ENCODE data around the gene RNF182. TPM values are rescaled to one million over a fixed set of nuclear protein-coding genes. Genes with fewer than 3 reads are reported as not detected.

The RNF182 gene
- total and polyA plus RNA-seq, 2 donors (not counting 1 experiment from before 2014, with no cell fraction given), result 0.10 TPM; not detected in 1

- POLR2A ChIA-PET, result no interaction called here
- Mint-ChIP-seq H3K27me3 (peaks cover 27% of the 10 kb centered on the region), H3K4me1 (no peaks in the 10 kb centered on the region), H3K27ac (no peak overlapping the region), H3K9me3 (ENCODE audit: insufficient read depth) (no peaks in the 10 kb centered on the region), H3K4me3 (no peak overlapping the region)
- WGBS (ENCODE audit: insufficient coverage), result no CpG with 5 or more reads among the region's 3 CpGs
- no peak overlapping the region for H2AFZ ChIP-seq (ENCODE audit: insufficient read depth, low read depth, low read length, poor library complexity, severe bottlenecking)
- H3K4me3 ChIP-seq (ENCODE audit: control extremely low read depth in 1 of 5, extremely low read depth in 1 of 5, insufficient read depth in 1 of 5, low read depth in 2 of 5, low read length in 4 of 5), result no peak overlapping the region
- CTCF ChIA-PET, result interaction anchor here (1.2 kb wide), 1 partner anchor 11 kb away, joined by 3 read pairs; no protein-coding TSS in a partner anchor
- H3K9me3 ChIP-seq (ENCODE audit: control extremely low read depth in 1 of 3, control insufficient read depth in 2 of 3, insufficient read depth in 1 of 3, low read length in 2 of 3), result peaks cover 0 to 6% (median 0%) of the 10 kb centered on the region in 3 donors
- peaks cover 0 to 4% (median 3%) of the 10 kb centered on the region in 4 experiments for H3K27me3 ChIP-seq (replicated peaks in 1 of 4; ENCODE audit: control extremely low read depth in 1 of 4, control insufficient read depth in 3 of 4, insufficient read depth in 4 of 4, low read length in 3 of 4)
- DNase-seq, result no peak
- H3K4me2 ChIP-seq (replicated peaks; ENCODE audit: low read depth, low read length, poor library complexity, severe bottlenecking), result no peak overlapping the region
- no peaks in the 10 kb centered on the region for H4K20me1 ChIP-seq (ENCODE audit: control insufficient read depth, insufficient read depth, low read length, poor library complexity, severe bottlenecking)
- H3K27ac ChIP-seq (ENCODE audit: low read length in 2 of 2), result no peak overlapping the region
- no peak overlapping the region for H3K9ac ChIP-seq (ENCODE audit: low read length)
- no peaks in the 10 kb centered on the region for H3K36me3 ChIP-seq (replicated peaks in 1 of 2; ENCODE audit: control extremely low read depth in 1 of 2, control insufficient read depth in 1 of 2, extremely low read depth in 1 of 2, insufficient read depth in 2 of 2, low read length in 1 of 2)
- H3K4me1 ChIP-seq (ENCODE audit: control insufficient read depth in 2 of 2, insufficient read depth in 2 of 2, low read length in 2 of 2), result no peaks in the 10 kb centered on the region
- intact Hi-C loops (cut with micrococcal nuclease), result no loop called here
- no peaks in the 10 kb centered on the region for H3K79me2 ChIP-seq (ENCODE audit: control insufficient read depth, insufficient read depth, low read length)
- TF ChIP-seq CTCF (IDR thresholded peaks at IDR 0.05) (no peak), EZH2 (IDR thresholded peaks at IDR 0.05; ENCODE audit: borderline replicate concordance, insufficient read depth, low read depth, low read length, poor library complexity, severe bottlenecking) (no peak)
- no peak for ATAC-seq (ENCODE audit: low read depth)
Observed at GRCh38 chr6:14010275-14010674, 85.5 kb downstream of the RNF182 start.

- Mint-ChIP-seq H3K27me3 (peaks cover 33% of the 10 kb centered on the region), H3K4me3 (no peak overlapping the region), H3K4me1 (no peaks in the 10 kb centered on the region), H3K27ac (no peak overlapping the region), H3K9me3 (ENCODE audit: insufficient read depth) (no peaks in the 10 kb centered on the region)
- ATAC-seq (ENCODE audit: low read depth) (no peak), DNase-seq (no peak)
- WGBS (ENCODE audit: insufficient coverage), result 94% methylated on average over 4 of the region's 5 CpGs
- ChIA-PET CTCF (no interaction called here), POLR2A (no interaction called here)
- no peak overlapping the region for H2AFZ ChIP-seq (ENCODE audit: insufficient read depth, low read depth, low read length, poor library complexity, severe bottlenecking)
- TF ChIP-seq EZH2 (IDR thresholded peaks at IDR 0.05; ENCODE audit: borderline replicate concordance, insufficient read depth, low read depth, low read length, poor library complexity, severe bottlenecking) (no peak), CTCF (IDR thresholded peaks at IDR 0.05) (no peak)
- H3K79me2 ChIP-seq (ENCODE audit: control insufficient read depth, insufficient read depth, low read length), result no peaks in the 10 kb centered on the region
- peaks cover 0 to 6% (median 4%) of the 10 kb centered on the region in 4 experiments for H3K27me3 ChIP-seq (replicated peaks in 1 of 4; ENCODE audit: control extremely low read depth in 1 of 4, control insufficient read depth in 3 of 4, insufficient read depth in 4 of 4, low read length in 3 of 4)
- H3K4me3 ChIP-seq (ENCODE audit: control extremely low read depth in 1 of 5, extremely low read depth in 1 of 5, insufficient read depth in 1 of 5, low read depth in 2 of 5, low read length in 4 of 5), result no peak overlapping the region
- no peaks in the 10 kb centered on the region for H3K36me3 ChIP-seq (replicated peaks in 1 of 2; ENCODE audit: control extremely low read depth in 1 of 2, control insufficient read depth in 1 of 2, extremely low read depth in 1 of 2, insufficient read depth in 2 of 2, low read length in 1 of 2)
- H3K27ac ChIP-seq (ENCODE audit: low read length in 2 of 2), result no peak overlapping the region
- intact Hi-C loops (cut with micrococcal nuclease), result no loop called here
- H3K4me1 ChIP-seq (ENCODE audit: control insufficient read depth in 2 of 2, insufficient read depth in 2 of 2, low read length in 2 of 2), result no peaks in the 10 kb centered on the region
- H4K20me1 ChIP-seq (ENCODE audit: control insufficient read depth, insufficient read depth, low read length, poor library complexity, severe bottlenecking), result no peaks in the 10 kb centered on the region
- no peak overlapping the region for H3K4me2 ChIP-seq (replicated peaks; ENCODE audit: low read depth, low read length, poor library complexity, severe bottlenecking)
- H3K9me3 ChIP-seq (ENCODE audit: control extremely low read depth in 1 of 3, control insufficient read depth in 2 of 3, insufficient read depth in 1 of 3, low read length in 2 of 3), result peaks cover 0 to 6% (median 0%) of the 10 kb centered on the region in 3 donors
- no peak overlapping the region for H3K9ac ChIP-seq (ENCODE audit: low read length)
Observed at GRCh38 chr6:14012313-14013030, 87.7 kb downstream of the RNF182 start.

Data from B cell (primary cell).